ENCODE results near the gene CXorf49. TPM values are rescaled to one million over a fixed set of nuclear protein-coding genes. Genes with fewer than 3 reads are reported as not detected.

The CXorf49 gene
- total RNA-seq, 4 donors from 2014 or later = not detected

DNA sequence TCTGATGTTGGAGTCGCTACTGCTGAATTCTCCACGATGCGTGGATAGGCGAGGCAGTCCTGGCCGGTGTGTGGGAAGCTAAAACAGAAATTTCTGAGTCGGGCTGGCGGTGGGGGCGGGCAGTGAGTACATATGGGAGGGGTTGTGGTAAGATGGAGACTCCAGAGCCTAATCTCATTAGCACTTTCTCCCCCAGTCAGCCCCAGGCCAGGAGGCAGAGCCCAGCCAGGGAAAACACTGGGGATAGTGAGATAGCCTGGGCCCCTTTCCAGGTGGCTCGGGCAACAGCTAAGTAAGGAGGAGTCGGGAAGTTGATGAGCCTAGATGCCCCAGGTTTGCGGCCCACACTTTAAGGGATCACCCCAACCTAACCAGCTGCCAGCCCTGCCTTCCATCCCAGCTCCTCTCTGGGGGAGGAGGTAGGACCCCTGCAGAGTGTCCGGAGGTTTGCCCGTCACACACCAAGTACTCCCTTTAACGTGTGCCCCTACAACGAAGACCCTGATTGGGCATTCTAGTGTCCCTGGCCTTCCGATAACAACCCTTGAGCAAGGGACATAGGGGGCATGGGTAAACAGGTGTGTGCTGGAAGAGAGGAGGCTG is 53.1 kb downstream of the CXorf49 start:
- 89% methylated on average over 16 of the region's 16 CpGs; no CpG with 5 or more reads in 1 of the 2 donors for WGBS, 2 donors (ENCODE audit: low coverage in 1 of 2)
- Histone ChIP-seq H3K27me3 (no peaks in the 10 kb centered on the region), H3K4me3 (no peak overlapping the region), H3K27ac (no peak overlapping the region), H3K9me3 (no peaks in the 10 kb centered on the region), H3K4me1 (no peaks in the 10 kb centered on the region), H3K36me3 (no peaks in the 10 kb centered on the region)
- in situ Hi-C loops (cut with MboI; ENCODE audit: low pct_ligation_motif_present in 1 of 4, low pct_unique_long_range_greater_than_20kb in 1 of 4, low sequenced_read_pairs in 3 of 4) = no loop called here
- DNase-seq = no peak
- no peak for TF ChIP-seq POLR2A (IDR thresholded peaks at IDR 0.05)
- intact Hi-C loops (cut with DNase I; ENCODE audit: low total_unique reads) = no loop called here

Small RNAs within 50 kb of the gene (small RNA-seq; reads per million reads assigned to genes)
- gene BX276092.4 (0 reads per million in 4 donors), gene BX276092.6 (0 reads per million in 4 donors), gene BX276092.8 (0 reads per million in 4 donors)

Other genes with a start within 250 kb of the CXorf49 start
- gene OGT, start 185.2 kb downstream of the CXorf49 start, total RNA-seq = 100 to 1,000 TPM; 146 to 307 (median 237) TPM
- 1 to 10 TPM; 1.9 to 3.7 (median 3.0) TPM for gene GCNA, start 139.8 kb downstream of the CXorf49 start, total RNA-seq
- gene CXCR3, start 99.8 kb downstream of the CXorf49 start, total RNA-seq = 1 to 10 TPM in 3 of 4 donors, not detected in 1; 1.1 to 3.5 (median 1.3) TPM
- not detected for gene CXorf49B, start 45.1 kb upstream of the CXorf49 start, total RNA-seq
- 1 to 10 TPM; 1.6 to 6.0 (median 3.6) TPM for gene NHSL2, start 192.6 kb upstream of the CXorf49 start, total RNA-seq

Measured in transverse colon (tissue), 4 donors.